ENCODE measurements around the gene BPIFB3.
"Not testable (repeated sequence)": the region's sequence is repeated elsewhere in the genome, so short reads cannot be mapped to it uniquely, and the experiment has no call there.

The BPIFB3 gene

DNA sequence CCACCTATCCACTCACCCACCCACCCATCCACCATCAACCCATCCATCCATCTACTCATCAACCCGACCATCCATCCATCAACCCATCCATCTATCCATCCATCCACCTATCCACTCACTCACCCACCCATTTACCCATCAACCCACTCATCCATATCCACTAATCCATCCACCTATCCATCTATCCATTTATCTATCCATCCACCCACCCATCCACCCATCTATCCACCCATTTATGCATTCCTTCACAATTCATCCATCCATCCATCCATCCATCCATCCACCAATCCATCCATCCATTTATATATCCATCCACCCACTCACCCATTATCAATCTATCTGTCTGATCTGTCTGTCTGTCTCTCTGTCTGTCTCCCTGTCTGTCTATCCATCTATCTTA is 39.9 kb downstream of the BPIFB3 start:
- TF ChIP-seq ZNF274 (IDR thresholded peaks at IDR 0.05; ENCODE audit: low read depth, low read length), result no peak
- H3K4me3 ChIP-seq (ENCODE audit: low read length), result no peak overlapping the region

DNA sequence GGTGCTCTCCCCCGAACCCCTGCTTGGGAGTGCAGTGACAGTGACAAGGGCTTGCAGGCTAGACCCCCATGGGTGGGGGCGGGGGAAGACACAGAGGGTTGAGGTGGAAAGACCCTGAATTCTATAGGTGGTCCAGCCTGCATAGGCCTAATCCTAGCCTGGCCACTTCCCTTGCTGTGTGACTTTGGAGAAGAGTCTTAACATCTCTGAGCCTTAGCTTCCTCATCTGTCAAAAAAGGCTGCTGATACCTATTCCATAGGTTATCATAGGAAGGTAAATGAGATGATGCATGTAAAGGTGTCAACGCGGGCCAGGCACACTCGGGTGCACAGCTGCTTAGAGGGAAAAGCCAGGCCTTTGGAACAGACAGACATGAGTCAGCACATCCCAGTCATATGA is 41.5 kb downstream of the BPIFB3 start:
- TF ChIP-seq ZNF274 (IDR thresholded peaks at IDR 0.05; ENCODE audit: low read depth, low read length), result no peak
- no peak overlapping the region for H3K4me3 ChIP-seq (ENCODE audit: low read length)

DNA sequence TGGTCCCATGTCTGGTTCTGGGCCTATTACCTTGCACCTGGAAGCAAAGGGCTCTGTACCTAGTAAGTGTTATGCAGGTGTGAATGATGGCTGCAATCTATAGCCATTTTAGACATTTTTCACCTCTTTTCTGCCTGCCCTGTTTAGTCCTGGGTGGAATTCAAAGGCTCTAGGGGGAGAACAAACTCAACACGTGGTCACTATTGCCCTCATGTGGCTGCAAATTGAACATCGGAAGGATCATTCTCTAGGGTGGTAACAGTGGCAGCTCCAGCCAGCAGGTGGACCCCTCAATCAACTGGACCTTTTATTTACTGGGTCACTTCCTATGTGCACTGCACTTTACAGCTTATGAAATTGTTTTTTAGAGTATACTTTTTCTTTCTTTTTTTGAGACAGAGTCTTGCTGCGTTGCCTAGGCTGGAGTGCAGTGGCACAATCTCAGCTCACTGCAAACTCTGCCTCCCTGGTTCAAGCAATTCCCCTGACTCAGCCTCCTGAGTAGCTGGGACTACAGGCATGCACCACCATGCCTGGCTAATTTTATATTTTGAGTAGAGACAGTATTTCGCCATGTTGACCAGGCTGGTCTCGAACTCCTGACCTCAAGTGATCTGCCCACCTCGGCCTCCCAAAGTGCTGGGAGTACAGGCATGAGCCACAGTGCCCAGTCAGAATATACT is 42.3 kb downstream of the BPIFB3 start:
- not testable (repeated sequence) for H3K4me3 ChIP-seq (ENCODE audit: low read length)

DNA sequence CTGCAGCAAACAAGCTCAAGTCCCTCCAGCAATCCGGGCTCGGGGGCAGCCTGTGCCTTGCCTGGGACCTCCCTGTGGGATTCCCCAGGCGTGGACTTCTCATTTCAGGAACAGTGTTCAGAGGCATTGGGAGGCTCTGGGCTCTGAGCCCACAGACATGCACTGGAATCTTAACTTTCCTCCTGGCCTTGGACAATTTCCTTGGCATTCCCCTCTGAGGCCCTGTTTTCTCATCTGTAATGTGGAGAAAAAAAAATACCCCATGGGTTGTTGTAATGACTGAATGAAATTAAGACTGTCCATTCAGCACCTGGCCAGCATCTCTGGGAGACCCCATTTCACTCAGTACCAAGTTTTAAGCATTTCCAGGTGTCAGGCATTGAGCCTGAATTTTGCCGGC is 43.3 kb downstream of the BPIFB3 start:
- H3K4me3 ChIP-seq (ENCODE audit: low read length), result no peak overlapping the region
- no peak for TF ChIP-seq ZNF274 (IDR thresholded peaks at IDR 0.05; ENCODE audit: low read depth, low read length)

DNA sequence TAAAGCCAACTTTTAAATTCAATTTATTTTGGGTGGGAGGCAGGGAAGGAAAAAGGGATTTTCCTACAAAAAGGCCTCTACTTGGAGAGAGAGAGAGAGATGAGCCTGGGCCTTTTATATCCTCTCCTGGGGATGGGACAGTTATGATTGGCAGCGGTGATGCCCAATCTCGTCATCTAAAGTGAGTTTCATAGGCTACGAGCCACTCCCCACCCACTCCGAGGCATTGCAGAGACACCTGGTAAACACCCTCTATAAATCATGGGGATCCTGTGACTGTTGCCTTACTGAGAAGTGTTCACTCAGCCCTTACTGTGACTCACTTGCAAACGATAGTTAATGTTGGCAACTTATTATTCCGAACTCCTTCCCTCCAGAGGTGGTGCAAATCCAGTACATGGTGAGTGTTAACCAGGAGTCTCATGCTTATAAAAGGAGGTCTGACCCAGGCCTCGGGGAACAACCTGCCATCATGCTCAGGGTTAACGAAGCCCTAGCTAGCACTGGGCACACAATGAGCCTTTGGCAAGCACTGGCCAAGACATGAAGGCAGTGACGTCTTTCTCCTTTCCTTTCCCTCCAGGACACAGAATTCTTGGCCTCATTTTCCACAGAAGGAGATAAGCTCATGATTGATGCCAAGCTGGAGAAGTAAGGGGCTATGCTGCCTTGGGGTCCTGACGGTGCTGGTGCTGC is 46.3 kb downstream of the BPIFB3 start:
- H3K4me3 ChIP-seq (ENCODE audit: low read length), result no peak overlapping the region

DNA sequence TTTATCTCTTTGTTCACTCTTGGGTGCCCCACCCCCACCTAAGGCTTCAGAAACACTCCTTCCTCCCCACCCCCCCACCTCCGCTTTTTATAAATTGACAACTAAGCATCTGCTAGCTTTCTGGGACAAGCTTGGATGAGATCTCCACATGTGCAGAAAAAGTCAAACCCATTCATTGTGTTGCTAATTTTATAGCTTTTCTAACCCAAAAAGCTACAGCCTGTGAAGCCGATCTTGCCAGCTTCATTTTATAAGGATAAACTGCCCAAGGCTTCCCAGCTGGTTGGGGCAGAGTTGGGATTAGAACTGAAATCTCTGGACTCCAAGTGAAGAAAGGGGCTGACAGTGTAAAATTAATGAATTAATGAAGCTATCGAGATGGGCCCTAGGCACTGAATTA is 49.9 kb downstream of the BPIFB3 start:
- no peak for TF ChIP-seq ZNF274 (IDR thresholded peaks at IDR 0.05; ENCODE audit: low read depth, low read length)
- no peak overlapping the region for H3K4me3 ChIP-seq (ENCODE audit: low read length)

More for the DNA sequence above, 46.3 kb downstream of the BPIFB3 start:
- TF ChIP-seq ZNF274 (IDR thresholded peaks at IDR 0.05; ENCODE audit: low read depth, low read length), result no peak

DNA sequence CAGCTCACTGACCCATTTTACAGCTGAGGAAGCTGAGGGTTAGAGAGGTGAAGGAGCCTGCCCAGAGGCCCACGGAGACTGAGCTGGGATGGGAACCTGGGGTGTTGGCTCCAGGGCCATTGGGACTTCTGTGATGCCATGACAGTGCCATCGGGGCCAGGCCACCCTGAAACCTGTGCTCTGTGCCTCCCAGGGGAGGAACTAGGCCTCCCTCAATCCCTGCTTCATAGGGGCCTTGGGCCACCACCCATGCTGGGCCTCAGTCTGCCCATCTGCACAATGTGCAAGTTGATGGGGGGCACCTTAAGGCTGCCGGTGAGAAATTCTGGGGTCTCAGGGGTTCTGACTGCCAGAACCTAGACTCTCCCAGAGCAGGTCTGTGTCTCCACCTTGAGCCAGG is 50.6 kb downstream of the BPIFB3 start:
- TF ChIP-seq ZNF274 (IDR thresholded peaks at IDR 0.05; ENCODE audit: low read depth, low read length), result no peak
- no peak overlapping the region for H3K4me3 ChIP-seq (ENCODE audit: low read length)

DNA sequence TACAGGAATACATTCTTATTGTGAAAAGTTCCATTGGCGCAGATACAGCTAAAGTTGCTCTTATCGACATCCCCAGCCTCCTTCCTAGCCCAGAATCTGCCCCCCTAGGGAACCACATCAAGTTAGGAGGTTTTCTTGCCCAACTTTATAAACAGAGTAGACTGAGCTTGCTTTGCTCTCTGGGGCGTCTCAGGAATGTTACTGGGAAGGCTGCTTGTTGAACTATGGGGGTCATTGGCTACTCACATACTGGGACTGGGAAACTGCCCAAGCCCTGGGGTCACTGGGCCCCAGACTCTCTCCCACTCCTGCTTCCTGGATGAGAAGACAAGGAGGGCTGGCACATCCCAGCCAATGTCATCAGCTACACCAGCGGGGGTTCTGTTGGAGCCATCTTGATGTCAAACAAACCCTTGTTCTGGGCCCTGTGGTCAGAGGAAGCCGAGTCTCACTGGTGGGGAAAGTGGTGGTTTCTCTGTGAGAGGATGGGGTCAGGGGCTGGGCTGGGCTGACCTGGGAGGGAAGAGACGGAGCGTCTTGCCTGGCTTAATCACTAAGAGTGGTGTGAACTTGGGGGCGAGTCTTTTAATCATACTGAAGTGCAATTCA is 51.7 kb downstream of the BPIFB3 start:
- no peak overlapping the region for H3K4me3 ChIP-seq (ENCODE audit: low read length)
- no peak for TF ChIP-seq ZNF274 (IDR thresholded peaks at IDR 0.05; ENCODE audit: low read depth, low read length)

DNA sequence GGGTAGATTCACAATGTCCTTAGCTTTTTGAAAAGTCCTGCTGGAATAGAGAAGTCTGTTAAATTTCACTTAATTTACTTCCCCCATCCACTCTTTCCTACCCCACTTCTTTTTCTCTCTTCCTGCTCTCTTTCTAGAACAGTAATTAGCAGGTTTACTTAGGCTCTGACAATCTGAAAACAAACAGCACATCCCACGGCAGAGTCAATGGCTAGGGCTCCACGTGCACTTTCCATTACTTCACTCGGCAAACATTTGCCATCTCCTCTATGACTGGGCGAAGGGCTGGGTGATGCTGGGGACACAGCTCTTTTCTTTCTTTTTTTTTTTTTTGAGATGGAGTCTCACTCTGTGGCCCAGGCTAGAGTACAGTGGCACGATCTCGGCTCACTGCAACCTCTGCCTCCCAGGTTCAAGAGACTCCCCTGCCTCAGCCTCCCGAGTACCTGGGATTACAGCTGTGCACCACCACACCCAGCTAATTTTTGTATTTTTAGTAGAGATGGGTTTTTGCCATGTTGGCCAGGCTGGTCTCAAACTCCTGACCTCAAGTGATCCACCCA is 52.4 kb downstream of the BPIFB3 start:
- not testable (repeated sequence) for H3K4me3 ChIP-seq (ENCODE audit: low read length)

DNA sequence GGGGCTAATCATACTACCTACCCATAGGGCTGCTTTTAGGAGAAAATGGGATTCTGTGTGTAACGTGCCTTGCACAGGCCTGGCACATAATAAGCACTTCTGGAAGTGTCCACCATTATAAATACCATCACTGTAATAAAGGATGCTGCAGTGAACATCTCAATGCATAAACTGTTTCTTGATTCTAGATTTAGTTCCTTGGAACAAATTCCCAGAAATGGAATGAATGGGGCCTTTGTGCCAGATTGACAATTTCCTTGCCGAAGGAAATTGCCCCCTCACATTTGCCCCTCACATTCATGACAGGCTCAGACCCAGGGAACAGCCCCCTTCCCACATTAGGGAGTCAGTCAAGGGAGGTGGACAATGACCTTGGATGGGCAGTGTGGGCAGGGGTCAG is 55.0 kb downstream of the BPIFB3 start:
- H3K4me3 ChIP-seq (ENCODE audit: low read length), result no peak overlapping the region
- no peak for TF ChIP-seq ZNF274 (IDR thresholded peaks at IDR 0.05; ENCODE audit: low read depth, low read length)

DNA sequence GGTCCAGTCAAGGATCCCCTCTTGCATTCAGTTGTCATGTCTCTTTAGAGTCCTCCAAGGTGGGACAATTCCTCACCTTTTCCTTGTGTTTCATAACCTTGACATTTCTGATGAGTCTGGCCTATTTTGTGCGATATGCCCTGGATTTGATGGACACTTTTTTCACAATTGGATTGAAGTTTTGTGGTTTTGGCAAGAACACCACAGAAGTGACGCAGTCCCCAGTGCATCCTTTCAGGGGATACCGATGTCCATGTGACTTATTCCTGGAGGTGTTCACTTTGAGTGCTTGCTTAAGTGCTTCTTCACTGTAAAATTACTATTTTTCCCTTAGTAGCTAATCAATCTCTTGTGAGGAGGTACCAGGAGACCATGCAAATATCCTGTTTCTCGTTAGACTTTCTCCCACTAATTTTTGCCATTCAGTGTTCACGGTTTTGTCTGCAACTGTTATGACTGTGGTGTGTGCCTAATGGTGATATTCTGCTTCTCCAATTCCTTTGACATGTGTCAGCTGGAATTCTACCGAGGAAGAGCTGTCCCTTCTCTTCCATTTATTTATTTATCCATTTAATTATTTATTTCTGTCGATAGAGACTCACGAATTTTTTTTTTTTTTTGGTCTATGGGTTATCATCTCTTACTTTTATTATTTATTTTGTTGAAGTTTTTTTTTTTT is 56.6 kb downstream of the BPIFB3 start:
- no peak for TF ChIP-seq ZNF274 (IDR thresholded peaks at IDR 0.05; ENCODE audit: low read depth, low read length)
- H3K4me3 ChIP-seq (ENCODE audit: low read length), result no peak overlapping the region

DNA sequence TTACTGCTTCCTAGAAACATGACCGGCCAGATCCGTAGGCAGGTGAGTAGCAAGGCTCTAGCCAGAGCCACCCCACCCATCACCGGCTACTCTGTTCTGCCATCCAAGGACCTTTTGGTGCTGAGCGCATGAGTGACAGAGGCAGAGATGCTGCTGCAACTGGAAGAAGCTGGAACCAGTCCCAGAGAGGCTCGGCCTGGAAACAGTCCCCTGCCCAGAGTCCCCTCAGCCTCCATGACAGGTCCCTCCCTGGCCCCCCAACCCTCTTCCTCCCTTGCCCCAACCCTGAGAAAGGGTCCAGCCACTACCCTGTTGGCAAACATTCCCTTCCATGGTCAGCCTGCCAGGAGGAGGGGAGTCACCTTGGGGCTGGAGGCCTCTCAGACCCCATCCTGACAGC is 57.6 kb downstream of the BPIFB3 start:
- no peak for TF ChIP-seq ZNF274 (IDR thresholded peaks at IDR 0.05; ENCODE audit: low read depth, low read length)
- H3K4me3 ChIP-seq (ENCODE audit: low read length), result no peak overlapping the region

DNA sequence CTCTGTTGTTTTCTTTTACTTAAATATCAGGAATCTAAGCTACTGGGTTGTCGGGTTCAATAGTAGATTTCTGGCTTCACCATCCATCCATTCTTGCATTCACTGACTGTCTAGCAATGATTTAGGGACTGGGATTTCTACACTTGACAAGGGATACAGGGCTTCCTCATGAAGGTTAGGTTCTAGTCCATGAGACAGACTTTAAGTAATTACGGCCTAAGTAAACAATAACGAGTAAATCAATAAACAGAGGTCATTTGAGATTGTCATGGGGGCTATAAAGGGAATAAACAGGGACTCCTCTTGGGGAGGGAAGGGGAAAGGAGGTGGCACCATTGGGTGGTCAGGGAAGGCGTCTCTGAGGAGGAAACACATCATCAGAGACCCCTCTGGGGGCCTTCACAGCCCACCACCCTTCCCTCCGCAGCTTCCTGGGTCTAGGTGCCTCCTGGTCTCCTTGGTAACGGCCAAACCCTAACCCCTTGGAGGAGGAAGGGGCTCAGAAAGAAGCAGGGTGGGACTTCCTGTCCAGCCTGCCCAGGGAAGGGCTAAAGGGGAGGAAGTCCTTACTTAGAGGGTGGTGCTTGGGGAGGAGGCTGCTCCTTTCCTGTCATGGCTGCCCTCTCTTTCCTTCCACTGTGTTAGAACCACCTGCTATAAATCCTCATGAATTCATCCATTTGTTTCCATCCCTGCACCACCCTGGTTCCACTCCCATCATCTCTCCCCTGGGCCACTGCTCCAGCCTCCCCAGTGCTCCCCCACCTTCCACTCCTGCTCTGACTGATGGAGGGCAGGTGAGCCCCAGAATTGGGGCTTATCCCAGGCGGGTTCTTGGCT is 59.1 kb downstream of the BPIFB3 start:
- no peak for TF ChIP-seq ZNF274 (IDR thresholded peaks at IDR 0.05; ENCODE audit: low read depth, low read length)
- H3K4me3 ChIP-seq (ENCODE audit: low read length), result no peak overlapping the region
